ENCODE measurements around the gene FLACC1.
"Not testable (repeated sequence)": the region's sequence is repeated elsewhere in the genome, so short reads cannot be mapped to it uniquely, and the experiment has no call there.

FLACC1 gene

GRCh38 chr2:201401815-201402214 lies 44.7 kb upstream of the FLACC1 start:
- DNase-seq (ENCODE audit: low read depth, low spot score) = no peak
- no peak overlapping the region for H3K4me3 ChIP-seq (ENCODE audit: low read depth, low read length)
- no peak for TF ChIP-seq CTCF (IDR thresholded peaks at IDR 0.05; ENCODE audit: insufficient read depth, low read length, missing control alignments)
- ChIA-PET CTCF (interaction anchor here (1.1 to 1.6 kb wide), 2 partner anchors 16 to 165 kb away, joined by 3 to 4 read pairs; no protein-coding TSS in a partner anchor), POLR2A (no interaction called here)

- no peak for TF ChIP-seq CTCF (IDR thresholded peaks at IDR 0.05; ENCODE audit: insufficient read depth, low read length, missing control alignments)
- no peak overlapping the region for H3K4me3 ChIP-seq (ENCODE audit: low read depth, low read length)
- CTCF ChIA-PET = no interaction called here
- no peak for DNase-seq (ENCODE audit: low read depth, low spot score)
- POLR2A ChIA-PET = no interaction called here
These were observed 39.5 kb upstream of the FLACC1 start for GRCh38 chr2:201396595-201396994.

DNA sequence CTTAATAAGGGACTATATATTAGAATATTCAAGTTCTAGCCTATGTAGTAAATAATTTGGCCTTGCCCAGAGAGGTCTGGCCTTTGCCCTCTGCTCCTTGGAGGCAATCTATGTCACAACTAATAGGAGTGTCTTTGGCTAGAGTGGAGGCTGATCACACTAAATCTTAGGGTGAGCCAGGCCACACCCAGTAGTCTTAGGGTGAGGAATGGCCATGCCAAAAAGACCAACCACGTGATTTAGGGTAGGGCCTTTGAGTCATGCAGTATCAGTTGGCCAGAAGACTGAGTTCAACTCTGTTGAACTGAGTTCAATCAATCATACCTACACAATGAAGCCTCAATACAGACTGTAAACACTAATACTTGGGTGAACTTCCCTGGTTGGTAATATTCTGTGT lies 26.0 kb upstream of the FLACC1 start:
- no peak overlapping the region for H3K4me3 ChIP-seq (ENCODE audit: low read depth, low read length)
- DNase-seq (ENCODE audit: low read depth, low spot score) = no peak
- POLR2A ChIA-PET = no interaction called here
- no peak for TF ChIP-seq CTCF (IDR thresholded peaks at IDR 0.05; ENCODE audit: insufficient read depth, low read length, missing control alignments)
- CTCF ChIA-PET = interaction anchor here (1.7 kb wide), 1 partner anchor 19 kb away, joined by 5 read pairs; no protein-coding TSS in a partner anchor

DNA sequence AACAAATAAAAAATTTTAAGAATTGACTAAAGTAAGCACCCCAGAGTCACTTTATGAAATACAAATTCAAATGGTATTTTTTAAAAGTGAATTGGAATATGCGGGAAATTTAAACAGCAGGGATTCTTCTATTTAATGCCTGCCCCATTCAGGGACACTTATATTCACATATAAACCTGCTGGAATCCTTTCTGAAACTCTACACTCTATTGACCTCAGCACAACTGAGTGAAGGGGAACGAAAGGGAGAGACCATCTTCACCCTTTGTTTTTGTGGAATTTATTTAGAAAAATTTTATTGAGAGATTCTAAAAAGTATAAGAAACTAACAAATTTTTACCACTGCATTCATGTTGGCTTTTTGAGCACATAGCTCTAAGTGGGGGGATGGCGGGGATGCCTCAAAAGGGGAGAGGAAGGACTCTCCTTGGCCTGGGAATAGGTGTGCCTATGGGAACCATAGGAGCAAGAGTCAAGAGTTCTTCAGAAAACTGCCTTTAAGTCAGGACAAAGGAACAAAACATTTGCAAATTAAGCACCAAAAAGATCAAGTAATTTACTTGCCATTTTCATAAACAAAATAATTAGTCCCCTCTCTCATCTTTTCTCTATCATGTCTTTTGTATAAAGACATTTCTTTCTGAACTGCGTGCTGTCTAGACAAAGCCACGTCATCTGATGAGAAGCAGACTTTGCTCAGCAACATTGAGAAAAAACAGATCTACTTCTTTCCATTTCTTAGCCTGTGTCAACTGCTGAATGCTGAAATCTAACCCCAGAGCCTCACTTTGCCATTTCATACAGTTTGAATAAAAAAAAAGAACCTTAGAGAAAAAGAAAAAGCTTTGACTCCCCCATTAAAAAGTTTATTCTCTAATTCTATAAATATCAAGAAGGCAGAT lies 21.6 kb upstream of the FLACC1 start:
- no peak for DNase-seq (ENCODE audit: low read depth, low spot score)
- no peak overlapping the region for H3K4me3 ChIP-seq (ENCODE audit: low read depth, low read length)
- TF ChIP-seq CTCF (IDR thresholded peaks at IDR 0.05; ENCODE audit: insufficient read depth, low read length, missing control alignments) = no peak
- CTCF ChIA-PET = interaction anchor here (1.7 kb wide), 1 partner anchor 16 kb away, joined by 9 read pairs; no protein-coding TSS in a partner anchor
- POLR2A ChIA-PET = no interaction called here

DNA sequence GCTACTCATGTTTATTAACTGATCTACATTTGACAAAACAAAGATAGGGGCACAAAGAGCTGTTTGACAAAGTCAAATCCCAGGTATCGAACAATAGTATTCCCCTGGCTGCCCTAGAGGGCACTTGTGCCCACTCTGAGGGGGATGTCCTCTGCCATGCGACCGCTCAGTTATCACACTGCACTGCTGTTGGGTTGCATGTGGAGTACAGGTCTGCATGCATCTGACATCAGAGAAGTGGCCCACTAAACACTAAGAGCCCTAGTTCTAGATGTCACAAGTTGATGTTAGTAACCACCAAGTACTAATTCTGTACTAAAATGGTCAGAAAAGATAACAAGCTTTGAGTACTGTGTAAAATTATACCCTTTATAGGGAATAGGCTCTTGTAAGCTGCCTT lies 20.1 kb upstream of the FLACC1 start:
- ChIA-PET CTCF (interaction anchor here (1.0 to 1.7 kb wide), 5 partner anchors 9 to 145 kb away, joined by 3 to 9 read pairs (median 3); no protein-coding TSS in a partner anchor), POLR2A (no interaction called here)
- TF ChIP-seq CTCF (IDR thresholded peaks at IDR 0.05; ENCODE audit: insufficient read depth, low read length, missing control alignments) = no peak
- DNase-seq (ENCODE audit: low read depth, low spot score) = no peak
- no peak overlapping the region for H3K4me3 ChIP-seq (ENCODE audit: low read depth, low read length)

GRCh38 chr2:201369775-201370174 lies 12.6 kb upstream of the FLACC1 start:
- ChIA-PET POLR2A (no interaction called here), CTCF (no interaction called here)
- DNase-seq (ENCODE audit: low read depth, low spot score) = no peak
- no peak overlapping the region for H3K4me3 ChIP-seq (ENCODE audit: low read depth, low read length)
- TF ChIP-seq CTCF (IDR thresholded peaks at IDR 0.05; ENCODE audit: insufficient read depth, low read length, missing control alignments) = no peak

DNA sequence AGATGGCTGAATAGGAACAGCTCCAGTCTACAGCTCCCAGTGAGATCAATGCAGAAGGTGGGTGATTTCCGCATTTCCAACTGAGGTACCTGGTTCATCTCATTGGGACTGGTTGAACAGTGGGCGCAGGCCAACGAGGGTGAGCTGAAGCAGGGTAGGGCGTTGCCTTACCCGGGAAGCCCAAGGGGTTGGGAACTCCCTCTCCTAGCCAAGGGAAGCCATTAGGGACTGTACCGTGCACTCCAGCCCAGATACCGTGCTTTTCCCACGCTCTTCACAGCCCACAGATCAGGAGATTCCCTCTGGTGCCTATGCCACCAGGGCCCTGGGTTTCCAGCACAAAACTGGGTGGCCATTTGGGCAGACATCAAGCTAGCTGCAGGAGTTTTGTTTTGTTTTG lies 12.2 kb upstream of the FLACC1 start:
- POLR2A ChIA-PET; DNase-seq (ENCODE audit: low read depth, low spot score); CTCF ChIA-PET; H3K4me3 ChIP-seq (ENCODE audit: low read depth, low read length): not testable (repeated sequence)
